ENCODE data around the gene RAB27B. TPM values are rescaled to one million over a fixed set of nuclear protein-coding genes. Genes with fewer than 3 reads are reported as not detected.

RAB27B gene
- total and polyA plus RNA-seq, 8 donors = 1.8 to 102 (median 17.0) TPM

DNA sequence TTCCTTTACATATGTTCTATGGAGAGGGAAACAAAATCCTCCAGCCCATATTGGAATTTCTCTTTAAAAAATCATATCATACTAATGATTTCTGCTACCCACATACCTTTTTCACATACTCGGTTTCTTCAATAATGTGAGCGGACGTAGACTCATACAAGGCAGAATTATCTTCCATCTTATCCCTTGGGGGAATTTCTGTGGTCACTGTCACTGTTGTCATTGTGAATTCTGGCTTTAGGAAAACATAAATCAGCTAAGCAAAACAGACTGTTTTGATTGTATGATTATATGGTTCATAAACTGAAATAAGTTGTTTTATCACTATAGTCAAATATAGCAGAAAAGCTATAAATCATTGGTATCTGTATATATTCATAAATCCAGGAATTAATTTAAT, 114.3 kb downstream of the RAB27B start:
- no peak for DNase-seq
- WGBS, 5 donors = 94 to 100% (median 96%) methylated on average over 3 of the region's 3 CpGs
- no peak for TF ChIP-seq POLR2A (IDR thresholded peaks at IDR 0.05)
- no peak for TF ChIP-seq POLR2AphosphoS5 (IDR thresholded peaks at IDR 0.05)
- peaks cover 9 to 46% (median 18%) of the 10 kb centered on the region in 4 donors for H3K36me3 ChIP-seq
- H3K27me3 ChIP-seq = no peaks in the 10 kb centered on the region
- H3K9me3 ChIP-seq = no peaks in the 10 kb centered on the region
- intact Hi-C loops (cut with DNase I; ENCODE audit: low total_unique reads) = no loop called here
- no peak overlapping the region for H3K27ac ChIP-seq
- peaks cover 19 to 32% (median 23%) of the 10 kb centered on the region in 4 donors for H3K4me1 ChIP-seq
- H3K4me3 ChIP-seq = no peak overlapping the region

Other genes starting within 250 kb of the RAB27B start
- not detected for gene DYNAP, start 237.2 kb upstream of the RAB27B start, total RNA-seq
- 1 to 10 TPM in 1 of 3 donors, not detected in 2; 3.9 TPM for gene DYNAP, start 237.2 kb upstream of the RAB27B start, polyA plus RNA-seq
- 100 to 1,000 TPM in 1 of 5 donors, 10 to 100 TPM in 3, 1 to 10 TPM in 1; 7.1 to 154 (median 40.0) TPM for gene CCDC68, start 131.0 kb downstream of the RAB27B start, total RNA-seq
- 10 to 100 TPM in 1 of 3 donors, 1 to 10 TPM in 2; 2.8 to 11.9 (median 8.3) TPM for gene CCDC68, start 131.0 kb downstream of the RAB27B start, polyA plus RNA-seq